SK-N-SH (cell line): ENCODE results near the gene TPRA1. TPM values are rescaled to one million over a fixed set of nuclear protein-coding genes. Genes with fewer than 3 reads are reported as not detected.

Experiments
- CTCF ChIA-PET: fragments of 300-600, 350-600 bp; formaldehyde crosslinking; extraction: SDS; loops from one replicate; lab custom pipeline; 2021; lab: Yijun Ruan, JAX
- POLR2A ChIA-PET: fragments of 350-600 bp; sonication (Branson Sonifier 250); formaldehyde crosslinking; extraction: SDS; loops from one replicate; lab custom pipeline; 2020; ENCODE audit warnings: antibody characterized with exemption, inconsistent platforms; lab: Yijun Ruan, JAX
- DNase-seq: peaks from one replicate; pipeline ENCODE4 v3.0.0; 2012
- H2AFZ ChIP-seq: fragments of 200-600 bp; sonication (generic); 2 replicates; pipeline ENCODE4 v1.8.1; 2016; ENCODE audit warnings: antibody characterized with exemption, mild to moderate bottlenecking, low read depth
- H3F3A ChIP-seq: fragments of 200-600 bp; sonication (generic); replicated peaks from 2 replicates; pipeline ENCODE3; 2016; ENCODE audit warnings: antibody characterized with exemption, mild to moderate bottlenecking; ENCODE audit not compliant: insufficient read depth
- H3K27ac ChIP-seq, 2 experiments: fragments of 200-500 bp in 1 of 2; fragments of 200-600 bp in 1 of 2; sonication (Bioruptor generic) in 1 of 2; sonication (generic), shearing (Covaris generic) in 1 of 2; 2 replicates each; pipeline versions ENCODE4 v1.5.1 to v1.6.1; 2014 to 2016; ENCODE audit warnings: low read depth in 2 of 2, inconsistent platforms in 1 of 2, low read length in 1 of 2, mild to moderate bottlenecking in 1 of 2, mixed read lengths in 1 of 2
- H3K27me3 ChIP-seq: fragments of 200-600 bp; sonication (generic), shearing (Covaris generic); 2 replicates; pipeline ENCODE4 v1.6.1; 2016; ENCODE audit warnings: mixed run types; ENCODE audit not compliant: insufficient read depth
- H3K36me3 ChIP-seq, 2 experiments: fragments of 200-500 bp in 1 of 2; fragments of 200-600 bp in 1 of 2; sonication (Bioruptor generic) in 1 of 2; sonication (generic) in 1 of 2; replicated peaks in 1 of 2; 2 replicates each; pipeline versions ENCODE3 to v1.5.1; 2014 to 2016; ENCODE audit warnings: low read length in 1 of 2, mild to moderate bottlenecking in 1 of 2; ENCODE audit not compliant: insufficient read depth in 2 of 2, control insufficient read depth in 1 of 2
- H3K4me1 ChIP-seq, 2 experiments: fragments of 200-500 bp in 1 of 2; fragments of 200-600 bp in 1 of 2; sonication (Bioruptor generic) in 1 of 2; sonication (generic), shearing (Covaris generic) in 1 of 2; 2 replicates each; pipeline versions ENCODE4 v1.5.1 to v1.6.1; 2014 to 2016; ENCODE audit warnings: low read depth in 1 of 2, low read length in 1 of 2, mixed run types in 1 of 2; ENCODE audit not compliant: insufficient read depth in 2 of 2, control insufficient read depth in 1 of 2
- H3K4me2 ChIP-seq: fragments of 200-600 bp; sonication (generic), shearing (Covaris generic); 2 replicates; pipeline ENCODE4 v1.6.1; 2017; ENCODE audit warnings: mixed run types
- H3K4me3 ChIP-seq, 2 experiments: fragments of 200-500 bp in 1 of 2; fragments of 200-600 bp in 1 of 2; sonication (Bioruptor generic) in 1 of 2; sonication (generic), shearing (Covaris generic) in 1 of 2; 2 replicates each; pipeline versions ENCODE4 v1.5.1 to v1.8.1; 2014 to 2016; ENCODE audit warnings: low read depth in 2 of 2, inconsistent platforms in 1 of 2, low read length in 1 of 2, mild to moderate bottlenecking in 1 of 2, mixed read lengths in 1 of 2, moderate library complexity in 1 of 2
- H3K79me2 ChIP-seq: fragments of 200-600 bp; sonication (generic); 2 replicates; pipeline ENCODE4 v1.8.1; 2017; ENCODE audit warnings: mild to moderate bottlenecking; ENCODE audit not compliant: insufficient read depth
- H3K9ac ChIP-seq: fragments of 200-600 bp; sonication (generic); 2 replicates; pipeline ENCODE4 v1.6.1; 2017; ENCODE audit warnings: mixed run types
- H3K9me2 ChIP-seq: fragments of 200-600 bp; sonication (generic); 2 replicates; pipeline ENCODE4 v1.6.1; 2017; ENCODE audit warnings: mixed run types
- H3K9me3 ChIP-seq: fragments of 200-600 bp; sonication (generic); 2 replicates; pipeline ENCODE4 v1.6.1; 2017; ENCODE audit warnings: mixed run types, mild to moderate bottlenecking, moderate library complexity
- H4K20me1 ChIP-seq: fragments of 200-600 bp; sonication (generic); 2 replicates; pipeline ENCODE4 v1.6.1; 2017; ENCODE audit warnings: mild to moderate bottlenecking, mixed run types; ENCODE audit not compliant: insufficient read depth
- CTCF ChIP-seq: fragments of 200-600 bp; sonication (generic); IDR thresholded peaks from 2 replicates; pipeline ENCODE4 v1.6.1; 2017; ENCODE audit warnings: antibody characterized with exemption, mild to moderate bottlenecking, moderate library complexity
- ELF1 ChIP-seq: IDR thresholded peaks from 2 replicates; pipeline ENCODE4 v1.4.0; 2012
- EP300 ChIP-seq, 2 experiments: IDR thresholded peaks; 2 replicates each; pipeline versions ENCODE4 v1.4.0 to v1.6.1; 2012; ENCODE audit warnings: borderline replicate concordance in 1 of 2, low read depth in 1 of 2, low read length in 1 of 2
- FOSL2 ChIP-seq: IDR thresholded peaks from 2 replicates; pipeline ENCODE4 v1.4.0; 2012; ENCODE audit warnings: low read depth, mild to moderate bottlenecking, moderate library complexity, borderline replicate concordance
- FOXJ3 ChIP-seq: sonication (generic); formaldehyde crosslinking; IDR thresholded peaks from 2 replicates; pipeline ENCODE4 v1.5.1; 2020; ENCODE audit warnings: mild to moderate bottlenecking, missing genetic modification reagents
- GATA2 ChIP-seq: sonication (generic); formaldehyde crosslinking; IDR thresholded peaks from 2 replicates; pipeline ENCODE4 v1.5.0; 2020; ENCODE audit warnings: mild to moderate bottlenecking, missing genetic modification reagents
- IRF3 ChIP-seq: fragments of 150-350 bp; IDR thresholded peaks from 2 replicates; pipeline ENCODE4 v1.6.1; 2016; ENCODE audit warnings: mild to moderate bottlenecking, low read depth, low read length
- MEF2A ChIP-seq: IDR thresholded peaks from 2 replicates; pipeline ENCODE4 v1.4.0; 2012; ENCODE audit warnings: low read depth, borderline replicate concordance
- NRF1 ChIP-seq: IDR thresholded peaks from 2 replicates; pipeline ENCODE4 v1.6.1; 2012; ENCODE audit warnings: low read depth, mild to moderate bottlenecking, low read length
- PBX3 ChIP-seq: IDR thresholded peaks from 2 replicates; pipeline ENCODE4; 2012
- POLR2AphosphoS5 ChIP-seq: IDR thresholded peaks from 2 replicates; pipeline ENCODE4 v1.6.1; 2012; ENCODE audit warnings: low read depth, low read length
- RAD21 ChIP-seq: IDR thresholded peaks from 2 replicates; pipeline ENCODE4 v1.6.1; 2012; ENCODE audit warnings: mild to moderate bottlenecking, low read length
- REST ChIP-seq: IDR thresholded peaks from 2 replicates; pipeline ENCODE4 v1.6.1; 2012; ENCODE audit warnings: mild to moderate bottlenecking, low read depth, low read length, moderate library complexity
- RXRA ChIP-seq: IDR thresholded peaks from 2 replicates; pipeline ENCODE4 v1.4.0; 2012; ENCODE audit warnings: low read depth, mild to moderate bottlenecking, borderline replicate concordance
- SIN3A ChIP-seq: IDR thresholded peaks from 2 replicates; pipeline ENCODE4 v1.6.1; 2012; ENCODE audit warnings: low read depth, mild to moderate bottlenecking, low read length, moderate library complexity, borderline replicate concordance
- SMC3 ChIP-seq: IDR thresholded peaks from 2 replicates; pipeline ENCODE4 v1.6.1; 2012; ENCODE audit warnings: low read depth, low read length, improper control_type of control experiment
- TEAD4 ChIP-seq: IDR thresholded peaks from 2 replicates; pipeline ENCODE4 v1.4.0; 2012; ENCODE audit warnings: mild to moderate bottlenecking, borderline replicate concordance; ENCODE audit not compliant: insufficient read depth
- USF1 ChIP-seq: IDR thresholded peaks from 2 replicates; pipeline ENCODE4 v1.4.0; 2012; ENCODE audit warnings: low read depth, borderline replicate concordance
- USF2 ChIP-seq: fragments of 150-350 bp; IDR thresholded peaks from 2 replicates; pipeline ENCODE4 v1.6.1; 2017; ENCODE audit warnings: antibody characterized with exemption, low read length, low read depth, borderline replicate concordance
- WGBS: methylation state at CpG from one replicate; pipeline ENCODE4 v1.1.6; 2017; ENCODE audit warnings: low lambda C conversion rate; 5-methylcytosine and 5-hydroxymethylcytosine counted together
- polyA plus RNA-seq, 3 experiments: library from polyadenylated mRNA; depleted of rRNA; stranded (reverse); fragments of >200 nt; gene quantifications; 2 replicates each; pipeline ENCODE4 v1.2.3, GENCODE V29; 2012

The TPRA1 gene
- polyA plus RNA-seq, 1 of the 3 experiments (the other 2 are of a cell fraction), result 26.3 TPM

GRCh38 chr3:127611251-127611650 is 20.7 kb upstream of the TPRA1 start:
- H3K4me3 ChIP-seq, result no peak overlapping the region
- 90% methylated on average over 8 of the region's 8 CpGs for WGBS
- H3K9me2 ChIP-seq, result no peaks in the 10 kb centered on the region
- H3K36me3 ChIP-seq, result peaks cover 6 to 59% of the 10 kb centered on the region in 2 experiments
- no peak for DNase-seq
- peaks cover 0 to 8% of the 10 kb centered on the region in 2 experiments; a peak in 1 of 4 replicates for H3K4me1 ChIP-seq
- H4K20me1 ChIP-seq, result no peaks in the 10 kb centered on the region
- no peak overlapping the region for H2AFZ ChIP-seq
- ChIA-PET POLR2A (interaction anchor here (1.3 kb wide), 1 partner anchor 12 kb away, joined by 7 read pairs; no protein-coding TSS in a partner anchor), CTCF (interaction anchor here (1.2 to 1.7 kb wide), 4 partner anchors 13 to 85 kb away, joined by 3 to 6 read pairs (median 4); no protein-coding TSS in a partner anchor)
- H3K79me2 ChIP-seq, result no peaks in the 10 kb centered on the region; the same call in none of the 2 replicates
- TF ChIP-seq IRF3 (no peak), CTCF (no peak), REST (no peak), NRF1 (no peak), PBX3 (no peak), GATA2 (CRISPR knock-in tag) (no peak), USF1 (no peak), EP300 (IDR thresholded peaks at IDR 0.05; ENCODE audit: borderline replicate concordance in 1 of 2, low read depth in 1 of 2, low read length in 1 of 2) (no peak), ELF1 (no peak), FOXJ3 (no peak), TEAD4 (no peak), SIN3A (no peak), SMC3 (no peak), RAD21 (no peak), POLR2AphosphoS5 (no peak), FOSL2 (no peak), USF2 (no peak), MEF2A (no peak), RXRA (no peak)
- H3K27ac ChIP-seq, result no peak overlapping the region
- no peaks in the 10 kb centered on the region for H3K27me3 ChIP-seq
- no peaks in the 10 kb centered on the region for H3K9me3 ChIP-seq
- no peaks in the 10 kb centered on the region for H3F3A ChIP-seq
- H3K9ac ChIP-seq, result no peak overlapping the region
- no peak overlapping the region for H3K4me2 ChIP-seq
